RWPE2 (cell line): ENCODE results near the gene RAPGEF3.

Source experiments
- ATAC-seq: fragments of 200-7000 bp; cut with Tn5 transposase; 3 replicates; pipeline ENCODE4 v1.9.1; 2021; ENCODE audit warnings: low read depth
- DNase-seq: peaks from one replicate; pipeline ENCODE4 v3.0.0-alpha.2; 2020; ENCODE audit warnings: low spot score
- H3K27ac ChIP-seq: fragments of 450-650 bp; 2 replicates; pipeline ENCODE4 v1.5.1; 2017; ENCODE audit warnings: mild to moderate bottlenecking; ENCODE audit not compliant: poor library complexity, severe bottlenecking
- H3K27me3 ChIP-seq: fragments of 250-450 bp; sonication (Bioruptor Pico); 2 replicates; pipeline ENCODE4 v1.5.1; 2021; ENCODE audit warnings: mild to moderate bottlenecking, moderate library complexity; ENCODE audit not compliant: insufficient read depth, poor library complexity, severe bottlenecking
- H3K36me3 ChIP-seq: fragments of 250-450 bp; sonication (Bioruptor Pico); 2 replicates; pipeline ENCODE4 v1.5.1; 2020; ENCODE audit warnings: low read depth, mild to moderate bottlenecking, moderate library complexity
- H3K4me1 ChIP-seq: fragments of 250-450 bp; sonication (Bioruptor Pico); 2 replicates; pipeline ENCODE4 v1.5.1; 2021; ENCODE audit warnings: mild to moderate bottlenecking, moderate library complexity; ENCODE audit not compliant: insufficient read depth, poor library complexity, severe bottlenecking
- H3K4me3 ChIP-seq: fragments of 250-450 bp; sonication (Bioruptor Pico); 2 replicates; pipeline ENCODE4 v1.5.1; 2021; ENCODE audit warnings: mild to moderate bottlenecking, moderate library complexity; ENCODE audit not compliant: severe bottlenecking
- H3K9me3 ChIP-seq: fragments of 250-450 bp; sonication (Bioruptor Pico); 2 replicates; pipeline ENCODE4 v1.5.1; 2021; ENCODE audit warnings: mild to moderate bottlenecking, moderate library complexity; ENCODE audit not compliant: severe bottlenecking
- CTCF ChIP-seq: fragments of 450-650 bp; IDR thresholded peaks from one replicate; pipeline ENCODE4 v1.5.1; 2017; ENCODE audit warnings: mild to moderate bottlenecking, moderate library complexity; ENCODE audit not compliant: poor library complexity, severe bottlenecking

Gene RAPGEF3

GRCh38 chr12:47732504-47732903, 26.2 kb downstream of the RAPGEF3 start:
- Histone ChIP-seq H3K4me3 (no peak overlapping the region), H3K27me3 (no peaks in the 10 kb centered on the region), H3K36me3 (no peaks in the 10 kb centered on the region), H3K9me3 (no peaks in the 10 kb centered on the region), H3K27ac (no peak overlapping the region), H3K4me1 (no peaks in the 10 kb centered on the region)
- TF ChIP-seq CTCF, result no peak
- no peak for DNase-seq
- no peak for ATAC-seq

GRCh38 chr12:47731723-47732122, 27.0 kb downstream of the RAPGEF3 start:
- TF ChIP-seq CTCF, result no peak

GRCh38 chr12:47730341-47730744, 28.3 kb downstream of the RAPGEF3 start:
- Histone ChIP-seq H3K4me1 (peaks cover 4% of the 10 kb centered on the region), H3K4me3 (no peak overlapping the region), H3K27ac (no peak overlapping the region), H3K9me3 (no peaks in the 10 kb centered on the region), H3K36me3 (no peaks in the 10 kb centered on the region), H3K27me3 (no peaks in the 10 kb centered on the region)
- TF ChIP-seq CTCF, result no peak
- DNase-seq, result no peak
- peak; percentile 22; the same call in 1 of the 3 replicates for ATAC-seq

More at GRCh38 chr12:47731723-47732122, 27.0 kb downstream of the RAPGEF3 start:
- Histone ChIP-seq H3K4me3 (no peak overlapping the region), H3K9me3 (no peaks in the 10 kb centered on the region), H3K4me1 (no peaks in the 10 kb centered on the region), H3K36me3 (no peaks in the 10 kb centered on the region), H3K27me3 (no peaks in the 10 kb centered on the region), H3K27ac (no peak overlapping the region)
- DNase-seq (no peak), ATAC-seq (no peak)

GRCh38 chr12:47729233-47729632, 29.4 kb downstream of the RAPGEF3 start:
- Histone ChIP-seq H3K9me3 (no peaks in the 10 kb centered on the region), H3K4me1 (peaks cover 4% of the 10 kb centered on the region), H3K36me3 (no peaks in the 10 kb centered on the region), H3K27me3 (no peaks in the 10 kb centered on the region), H3K4me3 (no peak overlapping the region), H3K27ac (no peak overlapping the region)
- DNase-seq, result no peak
- no peak for TF ChIP-seq CTCF
- no peak for ATAC-seq

- TF ChIP-seq CTCF, result no peak
- Histone ChIP-seq H3K27me3 (no peaks in the 10 kb centered on the region), H3K4me3 (no peak overlapping the region), H3K36me3 (no peaks in the 10 kb centered on the region), H3K4me1 (peaks cover 4% of the 10 kb centered on the region), H3K27ac (no peak overlapping the region), H3K9me3 (no peaks in the 10 kb centered on the region)
- ATAC-seq, result peak; percentile 30; the same call in 1 of the 3 replicates
- DNase-seq, result no peak
Measured at GRCh38 chr12:47725893-47726292, 32.8 kb downstream of the RAPGEF3 start.
